Measurements from ENCODE around the gene ALKBH5. TPM values are rescaled to one million over a fixed set of nuclear protein-coding genes. Genes with fewer than 3 reads are reported as not detected.

Gene ALKBH5
- total RNA-seq, 1 donor from 2014 or later, result 78.8 TPM

DNA sequence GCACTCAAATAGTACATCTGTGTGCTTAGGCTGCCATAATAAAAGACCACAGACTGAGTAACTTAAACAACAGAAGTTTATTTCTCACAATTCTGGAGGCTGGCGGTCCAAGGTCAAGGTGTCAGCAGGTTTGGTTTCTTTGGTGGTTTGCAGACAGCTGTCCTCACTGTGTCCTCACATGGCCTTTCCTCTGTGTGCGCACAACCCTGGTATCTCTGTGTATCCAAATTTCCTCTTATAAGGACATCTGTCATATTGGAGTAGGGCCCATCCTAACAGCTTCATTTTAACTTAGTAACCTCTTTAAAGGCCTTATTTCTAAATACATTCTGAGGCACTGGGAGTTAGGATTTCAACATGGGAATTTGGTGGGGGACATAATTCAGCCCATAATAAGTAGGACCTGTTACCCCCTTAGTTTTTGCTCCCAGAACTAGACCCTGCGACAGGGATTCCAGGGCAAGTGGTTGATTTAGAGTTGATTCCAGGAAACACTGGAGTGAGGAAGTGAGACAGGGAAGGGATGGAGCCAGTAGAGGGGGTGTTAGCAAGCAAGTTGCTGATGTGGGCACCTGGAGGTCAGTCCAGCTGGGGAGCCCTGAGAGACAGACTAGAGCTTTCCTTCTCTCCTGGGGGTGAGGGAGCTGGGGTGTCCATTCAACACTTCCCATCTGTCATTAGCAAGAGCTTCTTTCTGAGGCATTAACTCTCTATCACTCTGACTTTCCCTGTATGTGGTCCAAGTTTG is 10.9 kb upstream of the ALKBH5 start:
- H3K27ac ChIP-seq, result no peak overlapping the region
- no peaks in the 10 kb centered on the region for H3K9me3 ChIP-seq (ENCODE audit: low read depth)
- H3F3A ChIP-seq (ENCODE audit: low read depth), result peaks cover 9% of the 10 kb centered on the region
- TF ChIP-seq EZH2 (IDR thresholded peaks at IDR 0.05) (no peak), EZH2phosphoT487 (IDR thresholded peaks at IDR 0.05) (no peak), CTCF (IDR thresholded peaks at IDR 0.05) (no peak)
- H3K27me3 ChIP-seq, result no peaks in the 10 kb centered on the region
- peaks cover 14% of the 10 kb centered on the region for H3K4me1 ChIP-seq
- no peak overlapping the region for H3K4me2 ChIP-seq
- H3K79me2 ChIP-seq (ENCODE audit: low read depth), result no peaks in the 10 kb centered on the region
- H3K36me3 Mint-ChIP-seq, result no peaks in the 10 kb centered on the region
- no peak overlapping the region for H3K4me3 Mint-ChIP-seq
- H2AFZ ChIP-seq (replicated peaks), result no peak overlapping the region
- no peaks in the 10 kb centered on the region for H3K9me3 Mint-ChIP-seq
- H3K36me3 ChIP-seq, result no peaks in the 10 kb centered on the region
- DNase-seq (ENCODE audit: low spot score), result no peak
- H4K20me1 ChIP-seq (ENCODE audit: low read depth), result no peaks in the 10 kb centered on the region
- H3K27me3 Mint-ChIP-seq (ENCODE audit: insufficient read depth, low read depth), result peaks cover 7% of the 10 kb centered on the region
- no peak overlapping the region for H3K9ac ChIP-seq
- H3K27ac Mint-ChIP-seq, result no peak overlapping the region
- H3K4me3 ChIP-seq, result no peak overlapping the region
- peaks cover 19% of the 10 kb centered on the region for H3K4me1 Mint-ChIP-seq

DNA sequence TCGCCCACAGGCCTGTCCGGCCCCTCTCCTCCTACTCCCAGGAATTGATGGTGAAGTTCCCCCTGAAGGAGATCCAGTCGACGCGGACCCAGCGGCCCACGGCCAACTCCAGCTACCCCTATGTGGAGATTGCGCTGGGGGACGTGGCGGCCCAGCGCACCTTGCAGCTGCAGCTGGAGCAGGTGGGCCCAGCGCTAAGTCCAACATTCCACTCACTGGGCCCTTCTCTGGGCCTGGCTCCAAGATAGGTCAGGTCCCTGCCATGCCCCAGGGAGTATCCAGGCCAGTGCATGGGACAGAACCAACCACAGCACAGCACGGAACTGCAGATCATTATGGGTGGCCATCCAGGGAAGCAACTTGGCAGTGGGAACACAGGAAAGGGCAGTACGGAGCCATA is 9.9 kb upstream of the ALKBH5 start:
- Histone ChIP-seq H3K4me1 (peaks cover 15% of the 10 kb centered on the region), H3K9me3 (ENCODE audit: low read depth) (no peaks in the 10 kb centered on the region), H4K20me1 (ENCODE audit: low read depth) (no peaks in the 10 kb centered on the region), H3K4me2 (no peak overlapping the region), H3K36me3 (no peaks in the 10 kb centered on the region), H3K4me3 (no peak overlapping the region), H3K27ac (no peak overlapping the region), H3K27me3 (no peaks in the 10 kb centered on the region), H3F3A (ENCODE audit: low read depth) (peaks cover 14% of the 10 kb centered on the region), H2AFZ (replicated peaks) (no peak overlapping the region), H3K79me2 (ENCODE audit: low read depth) (no peaks in the 10 kb centered on the region), H3K9ac (no peak overlapping the region)
- TF ChIP-seq EZH2phosphoT487 (IDR thresholded peaks at IDR 0.05) (no peak), EZH2 (IDR thresholded peaks at IDR 0.05) (no peak), CTCF (IDR thresholded peaks at IDR 0.05) (no peak)
- peaks cover 28% of the 10 kb centered on the region for H3K4me1 Mint-ChIP-seq
- peaks cover 7% of the 10 kb centered on the region for H3K27me3 Mint-ChIP-seq (ENCODE audit: insufficient read depth, low read depth)
- H3K27ac Mint-ChIP-seq, result peak overlapping the region; percentile 47
- no peaks in the 10 kb centered on the region for H3K9me3 Mint-ChIP-seq
- no peak for DNase-seq (ENCODE audit: low spot score)
- H3K36me3 Mint-ChIP-seq, result no peaks in the 10 kb centered on the region
- no peak overlapping the region for H3K4me3 Mint-ChIP-seq

DNA sequence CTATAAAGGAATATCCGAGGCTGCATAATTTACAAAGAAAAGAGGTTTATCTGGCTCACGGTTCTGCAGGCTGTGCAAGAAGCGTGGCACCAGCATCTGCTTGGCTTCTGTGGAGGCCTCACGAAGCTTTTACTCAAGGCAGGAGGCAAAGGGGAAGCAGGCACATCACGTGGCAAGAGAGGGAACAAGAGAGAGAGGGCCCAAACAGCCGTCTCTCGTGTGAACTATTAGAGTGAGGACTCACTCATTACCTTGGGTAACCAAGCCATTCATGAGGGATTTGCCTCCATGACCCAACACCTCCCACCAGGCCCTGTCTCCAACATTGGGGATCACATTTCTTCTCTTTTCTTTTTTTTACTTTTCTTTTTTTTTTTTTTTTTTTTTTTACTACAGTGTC is 7.5 kb upstream of the ALKBH5 start:
- Mint-ChIP-seq H3K9me3 (no peaks in the 10 kb centered on the region), H3K27me3 (ENCODE audit: insufficient read depth, low read depth) (peaks cover 1% of the 10 kb centered on the region), H3K36me3 (no peaks in the 10 kb centered on the region), H3K4me1 (peaks cover 49% of the 10 kb centered on the region), H3K4me3 (peak overlapping the region; percentile 49), H3K27ac (peak overlapping the region; percentile 76)
- H3F3A ChIP-seq (ENCODE audit: low read depth), result peaks cover 14% of the 10 kb centered on the region
- no peak overlapping the region for H3K4me3 ChIP-seq
- H3K9me3 ChIP-seq (ENCODE audit: low read depth), result no peaks in the 10 kb centered on the region
- peak overlapping the region; percentile 20 for H3K27ac ChIP-seq
- H3K4me1 ChIP-seq, result peaks cover 26% of the 10 kb centered on the region
- no peaks in the 10 kb centered on the region for H4K20me1 ChIP-seq (ENCODE audit: low read depth)
- H2AFZ ChIP-seq (replicated peaks), result peak overlapping the region; percentile 57
- H3K36me3 ChIP-seq, result no peaks in the 10 kb centered on the region
- DNase-seq (ENCODE audit: low spot score), result no peak
- H3K27me3 ChIP-seq, result no peaks in the 10 kb centered on the region
- no peak overlapping the region for H3K4me2 ChIP-seq
- H3K9ac ChIP-seq, result no peak overlapping the region
- H3K79me2 ChIP-seq (ENCODE audit: low read depth), result no peaks in the 10 kb centered on the region
- TF ChIP-seq EZH2phosphoT487 (IDR thresholded peaks at IDR 0.05), result no peak
- TF ChIP-seq EZH2 (IDR thresholded peaks at IDR 0.05), result no peak
- no peak for TF ChIP-seq CTCF (IDR thresholded peaks at IDR 0.05)

Data from neural progenitor cell (in vitro differentiated cells).